ENCODE results near the gene PHOX2B.

GRCh38 chr4:41747230-41748055, 1.1 kb downstream of the PHOX2B start:
- TF ChIP-seq CTCF (conservative IDR thresholded peaks at IDR 0.05; ENCODE audit: low read depth, low read length): no peak
- TF ChIP-seq EZH2 (IDR thresholded peaks at IDR 0.05; ENCODE audit: low read length, unreplicated experiment): no peak
- TF ChIP-seq EZH2phosphoT487 (IDR thresholded peaks at IDR 0.05; ENCODE audit: borderline replicate concordance, low read length): no peak
